ENCODE data around the gene CORO2B. TPM values are rescaled to one million over a fixed set of nuclear protein-coding genes. Genes with fewer than 3 reads are reported as not detected.

The CORO2B gene
- polyA plus RNA-seq, 5 donors, result 18.4 to 27.1 (median 20.1) TPM

GRCh38 chr15:68589783-68590710 lies 11.3 kb downstream of the CORO2B start:
- DNase-seq, result no peak

- no peak for DNase-seq
These were observed 12.1 kb downstream of the CORO2B start for GRCh38 chr15:68590721-68591389.

GRCh38 chr15:68592054-68592453 lies 13.3 kb downstream of the CORO2B start:
- no peak for DNase-seq

- DNase-seq, result no peak
These were observed 13.8 kb downstream of the CORO2B start for GRCh38 chr15:68592544-68592943.

GRCh38 chr15:68593341-68593740 lies 14.5 kb downstream of the CORO2B start:
- DNase-seq, result no peak

GRCh38 chr15:68593828-68594532 lies 15.2 kb downstream of the CORO2B start:
- no peak for DNase-seq

- no peak for DNase-seq
These were observed 15.9 kb downstream of the CORO2B start for GRCh38 chr15:68594533-68595259.

- DNase-seq, result no peak
These were observed 16.4 kb downstream of the CORO2B start for GRCh38 chr15:68595260-68595564.

GRCh38 chr15:68595761-68596160 lies 17.0 kb downstream of the CORO2B start:
- no peak for DNase-seq

GRCh38 chr15:68596691-68597090 lies 17.9 kb downstream of the CORO2B start:
- DNase-seq, result no peak

- no peak for DNase-seq
These were observed 18.8 kb downstream of the CORO2B start for GRCh38 chr15:68597581-68597980.

- DNase-seq, result no peak
These were observed 19.7 kb downstream of the CORO2B start for GRCh38 chr15:68598171-68599152.

GRCh38 chr15:68599153-68599545 lies 20.4 kb downstream of the CORO2B start:
- DNase-seq, result no peak

GRCh38 chr15:68599560-68600071 lies 20.8 kb downstream of the CORO2B start:
- DNase-seq, result peak in 1 of 2 donors; percentile 69

GRCh38 chr15:68601206-68602197 lies 22.7 kb downstream of the CORO2B start:
- no peak for DNase-seq

- no peak for DNase-seq
These were observed 23.8 kb downstream of the CORO2B start for GRCh38 chr15:68602459-68603215.

GRCh38 chr15:68603216-68603595 lies 24.4 kb downstream of the CORO2B start:
- no peak for DNase-seq

- no peak for DNase-seq
These were observed 25.2 kb downstream of the CORO2B start for GRCh38 chr15:68603951-68604350.
